ENCODE measurements around the gene FHL5.

DNA sequence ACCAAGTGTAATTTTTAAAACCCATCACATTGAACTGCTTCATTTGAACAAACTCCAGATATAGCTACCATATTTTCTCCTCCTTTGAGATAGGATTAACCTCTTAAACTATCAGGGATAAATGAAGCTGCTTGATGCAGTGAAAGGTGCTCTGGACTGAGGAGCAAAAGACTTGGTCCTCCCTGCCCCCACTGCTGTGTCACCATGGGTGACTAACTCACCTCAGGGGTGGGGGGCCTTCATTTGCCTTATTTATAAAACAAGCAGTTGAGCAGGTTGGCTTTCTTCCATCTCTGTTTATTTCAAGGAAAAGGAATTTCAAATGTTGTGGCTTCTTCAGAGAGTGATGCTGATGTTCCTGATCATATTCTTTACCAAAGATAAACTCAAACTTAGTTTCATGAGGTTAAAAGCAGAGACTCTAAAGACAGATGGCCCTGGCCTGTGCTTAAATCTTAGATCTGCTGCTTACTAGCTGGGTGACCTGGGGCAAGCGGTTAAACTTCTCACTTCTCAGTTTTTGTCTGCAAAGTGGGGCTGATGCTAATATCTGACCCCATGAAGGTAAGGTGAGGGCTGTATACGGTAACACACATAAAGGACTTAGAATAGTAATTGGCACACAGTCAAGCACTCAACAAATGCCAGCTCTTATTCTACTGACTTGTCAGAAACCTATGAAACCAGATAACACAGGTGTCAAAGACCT, 50.5 kb downstream of the FHL5 start:
- TF ChIP-seq CTCF (IDR thresholded peaks at IDR 0.05) (no peak), POLR2A (IDR thresholded peaks at IDR 0.05) (no peak)

Measured in Peyer's patch (tissue), 4 donors.